Measurements from ENCODE around the gene ZNF74.

Gene ZNF74

DNA sequence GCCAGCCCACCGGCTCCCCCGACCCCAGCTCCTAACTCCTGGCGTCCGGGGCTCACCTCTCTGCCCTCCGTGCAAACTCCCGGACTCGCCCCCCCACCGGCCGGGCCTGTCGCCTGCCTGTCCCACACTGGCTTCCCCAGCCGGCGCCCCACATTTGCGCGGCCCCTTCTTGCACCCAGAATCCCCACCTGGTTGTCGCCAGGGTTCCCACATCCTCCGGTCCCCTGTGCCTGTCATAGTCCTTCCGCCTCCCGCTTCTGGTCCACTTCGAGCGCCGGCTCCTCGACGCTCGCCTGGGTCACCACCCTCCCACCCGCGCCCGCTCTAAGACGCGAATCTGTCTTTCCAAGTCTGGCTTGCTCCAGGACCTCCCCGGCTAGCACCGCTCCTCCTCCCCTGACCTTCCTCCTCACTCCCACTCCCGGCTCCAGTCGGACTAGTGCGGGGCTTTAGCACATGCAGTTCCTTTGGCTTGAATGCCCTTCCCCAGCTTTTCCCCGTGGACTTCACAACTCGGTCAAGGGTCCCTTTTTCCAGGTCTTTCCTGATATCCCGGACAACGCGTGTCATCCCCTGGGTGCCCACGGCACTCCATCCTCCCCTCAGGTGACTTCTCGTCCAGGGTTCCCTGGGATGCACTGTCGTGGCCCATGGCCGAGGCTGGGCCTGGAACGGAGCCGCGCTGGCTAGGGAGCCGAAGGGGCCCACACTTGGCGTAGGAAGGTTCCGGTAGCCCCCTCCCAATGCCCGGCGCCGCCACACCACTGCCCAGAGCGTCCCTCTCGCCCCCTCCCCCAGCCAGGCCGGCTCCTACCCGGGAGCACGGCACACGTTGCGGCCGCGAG is 43.0 kb downstream of the ZNF74 start:
- no CpG with 5 or more reads among the region's 61 CpGs for WGBS, 2 donors (ENCODE audit: extremely low coverage in 2 of 2, insufficient read length in 2 of 2, insufficient replicate concordance in 1 of 2)
- no peak for DNase-seq (ENCODE audit: low spot score)
- peaks cover 0 to 68% (median 22%) of the 10 kb centered on the region in 3 experiments for H3K27me3 ChIP-seq (ENCODE audit: control insufficient read depth in 3 of 3, insufficient read depth in 3 of 3, low read depth in 1 of 3, low read length in 3 of 3)

DNA sequence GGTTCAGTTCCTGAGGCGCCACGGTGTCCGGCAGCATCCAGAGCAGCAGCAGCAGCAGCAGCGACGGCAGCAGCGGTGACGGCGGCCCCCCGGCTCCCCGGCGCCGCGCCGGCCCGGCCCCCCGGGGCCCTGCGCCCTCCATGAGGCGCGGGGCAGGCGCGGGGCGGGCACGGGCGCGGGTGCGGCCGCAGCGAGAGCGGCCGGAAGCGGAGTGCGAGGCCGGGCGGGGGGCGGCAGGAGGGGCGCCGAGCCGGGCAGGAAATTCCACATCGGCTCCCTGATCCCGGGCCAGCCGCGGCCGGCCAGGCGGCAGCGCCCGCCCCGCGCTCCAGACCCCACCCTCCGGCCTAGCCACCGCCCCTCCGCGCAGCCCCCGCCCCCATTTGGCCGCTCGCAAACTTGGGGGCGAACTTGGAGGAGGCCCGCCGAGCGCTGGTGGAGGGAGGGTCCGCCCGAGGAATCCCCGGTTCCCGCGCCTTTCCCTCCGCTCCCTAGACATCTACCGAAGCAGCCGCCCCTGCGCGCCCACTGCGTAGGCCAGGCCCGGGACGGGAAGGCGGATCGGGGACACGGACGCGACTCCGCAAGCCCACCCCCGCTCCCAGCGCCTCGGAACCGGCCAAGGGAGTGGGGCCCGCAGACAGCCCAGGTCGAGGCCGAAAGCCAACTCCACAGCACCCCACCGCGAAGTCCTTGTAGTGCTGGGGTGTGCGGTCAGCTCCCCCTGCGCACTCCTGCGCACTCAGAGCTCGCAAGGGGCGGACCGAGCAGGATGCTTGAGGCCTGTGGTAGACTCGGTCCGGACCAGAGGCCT is 43.9 kb downstream of the ZNF74 start, which contains the start of gene SCARF2:
Gene SCARF2 (minus strand): TSS at position 213 of the 814 bp plus-strand sequence. CDS start 71 bp downstream, at position 142.
- peak within 1 kb of the TSS; percentile 1 for H2BK120ac ChIP-seq (ENCODE audit: low read depth, low read length)

More for the DNA sequence above, 43.0 kb downstream of the ZNF74 start:
- Histone ChIP-seq H3K79me1 (ENCODE audit: low read depth, low read length) (no peaks in the 10 kb centered on the region), H3K27ac (replicated peaks; ENCODE audit: low read length) (no peak overlapping the region), H2BK15ac (ENCODE audit: low read length) (peak overlapping the region; percentile 30), H3K18ac (ENCODE audit: low read length) (peak overlapping the region; percentile 89), H3K9ac (ENCODE audit: low read depth, low read length, poor library complexity) (peak overlapping the region; percentile 88), H4K91ac (ENCODE audit: low read depth, low read length, poor library complexity) (no peak overlapping the region), H3K14ac (ENCODE audit: low read length) (peak overlapping the region; percentile 75), H2AFZ (ENCODE audit: low read length) (peak overlapping the region; percentile 85), H4K8ac (ENCODE audit: low read depth, low read length) (no peak overlapping the region), H3K4me2 (ENCODE audit: insufficient read depth, low read length, poor library complexity, severe bottlenecking) (peak overlapping the region; percentile 95), H3K4me3 (ENCODE audit: low read length in 2 of 2) (peak overlapping the region; percentile 81 to 99), H3K4me1 (ENCODE audit: control insufficient read depth in 2 of 2, insufficient read depth in 1 of 2, low read depth in 1 of 2, low read length in 2 of 2) (peaks cover 12 to 16% of the 10 kb centered on the region in 2 donors), H3K9me3 (replicated peaks in 1 of 2; ENCODE audit: control insufficient read depth in 2 of 2, insufficient read depth in 1 of 2, low read depth in 1 of 2, low read length in 2 of 2) (peaks cover 0 to 4% of the 10 kb centered on the region in 2 donors), H3K4ac (ENCODE audit: low read length) (no peak overlapping the region), H3K23ac (ENCODE audit: low read depth, low read length, poor library complexity) (peak overlapping the region; percentile 50), H2BK12ac (ENCODE audit: low read length) (no peak overlapping the region), H2BK5ac (ENCODE audit: low read length) (no peak overlapping the region), H3K36me3 (replicated peaks in 1 of 2; ENCODE audit: control insufficient read depth in 2 of 2, insufficient read depth in 2 of 2, low read length in 2 of 2) (peaks cover 9 to 43% of the 10 kb centered on the region in 2 donors), H2AK5ac (ENCODE audit: low read depth, low read length) (peak overlapping the region; percentile 59), H2BK120ac (ENCODE audit: low read depth, low read length) (peak overlapping the region; percentile 1)

DNA sequence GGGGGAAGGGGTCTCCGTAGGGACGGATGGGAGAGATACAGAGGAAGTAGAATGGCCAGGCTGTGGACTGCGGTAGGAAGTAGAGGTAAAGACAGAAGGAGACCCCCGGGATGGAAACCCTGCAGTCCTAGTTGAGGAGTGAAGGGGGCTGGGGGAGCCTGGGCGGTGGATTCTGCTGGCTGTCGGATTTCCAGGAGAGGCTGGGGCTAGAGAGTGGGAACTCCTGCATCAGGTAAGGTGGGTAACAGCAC is 44.4 kb downstream of the ZNF74 start:
- Histone ChIP-seq H3K18ac (ENCODE audit: low read length) (peak overlapping the region; percentile 90), H2BK5ac (ENCODE audit: low read length) (no peak overlapping the region), H3K23ac (ENCODE audit: low read depth, low read length, poor library complexity) (peak overlapping the region; percentile 98), H2AFZ (ENCODE audit: low read length) (peak overlapping the region; percentile 99), H2BK120ac (ENCODE audit: low read depth, low read length) (no peak overlapping the region), H3K27ac (replicated peaks; ENCODE audit: low read length) (no peak overlapping the region), H2BK12ac (ENCODE audit: low read length) (no peak overlapping the region), H3K27me3 (ENCODE audit: control insufficient read depth in 3 of 3, insufficient read depth in 3 of 3, low read depth in 1 of 3, low read length in 3 of 3) (peaks cover 0 to 57% (median 20%) of the 10 kb centered on the region in 3 experiments), H3K9ac (ENCODE audit: low read depth, low read length, poor library complexity) (peak overlapping the region; percentile 63), H2AK5ac (ENCODE audit: low read depth, low read length) (no peak overlapping the region), H3K79me1 (ENCODE audit: low read depth, low read length) (no peaks in the 10 kb centered on the region), H3K4ac (ENCODE audit: low read length) (no peak overlapping the region), H2BK15ac (ENCODE audit: low read length) (no peak overlapping the region), H3K4me2 (ENCODE audit: insufficient read depth, low read length, poor library complexity, severe bottlenecking) (peak overlapping the region; percentile 95), H3K4me1 (ENCODE audit: control insufficient read depth in 2 of 2, insufficient read depth in 1 of 2, low read depth in 1 of 2, low read length in 2 of 2) (peaks cover 10 to 16% of the 10 kb centered on the region in 2 donors), H3K14ac (ENCODE audit: low read length) (no peak overlapping the region), H4K8ac (ENCODE audit: low read depth, low read length) (no peak overlapping the region), H3K9me3 (replicated peaks in 1 of 2; ENCODE audit: control insufficient read depth in 2 of 2, insufficient read depth in 1 of 2, low read depth in 1 of 2, low read length in 2 of 2) (peaks cover 0 to 2% of the 10 kb centered on the region in 2 donors), H3K36me3 (replicated peaks in 1 of 2; ENCODE audit: control insufficient read depth in 2 of 2, insufficient read depth in 2 of 2, low read length in 2 of 2) (peaks cover 16 to 46% of the 10 kb centered on the region in 2 donors), H4K91ac (ENCODE audit: low read depth, low read length, poor library complexity) (peak overlapping the region; percentile 41), H3K4me3 (ENCODE audit: low read length in 2 of 2) (peak overlapping the region; percentile 75 to 99)
- DNase-seq (ENCODE audit: low spot score): no peak
- WGBS, 2 donors (ENCODE audit: extremely low coverage in 2 of 2, insufficient read length in 2 of 2, insufficient replicate concordance in 1 of 2): no CpG with 5 or more reads among the region's 6 CpGs

More for the DNA sequence above, 43.9 kb downstream of the ZNF74 start, which contains the start of gene SCARF2:
- peaks cover 10 to 16% of the 10 kb centered on the region in 2 donors for H3K4me1 ChIP-seq (ENCODE audit: control insufficient read depth in 2 of 2, insufficient read depth in 1 of 2, low read depth in 1 of 2, low read length in 2 of 2)
- H3K79me1 ChIP-seq (ENCODE audit: low read depth, low read length): no peaks in the 10 kb centered on the region
- H3K27me3 ChIP-seq (ENCODE audit: control insufficient read depth in 3 of 3, insufficient read depth in 3 of 3, low read depth in 1 of 3, low read length in 3 of 3): peaks cover 0 to 61% (median 20%) of the 10 kb centered on the region in 3 experiments
- H4K91ac ChIP-seq (ENCODE audit: low read depth, low read length, poor library complexity): peak within 1 kb of the TSS; percentile 41
- H3K4me3 ChIP-seq (ENCODE audit: low read length in 2 of 2): peak within 1 kb of the TSS; percentile 81 to 99
- peak within 1 kb of the TSS; percentile 88 for H3K9ac ChIP-seq (ENCODE audit: low read depth, low read length, poor library complexity)
- peak within 1 kb of the TSS; percentile 59 for H2AK5ac ChIP-seq (ENCODE audit: low read depth, low read length)
- no peak within 1 kb of the TSS for H4K8ac ChIP-seq (ENCODE audit: low read depth, low read length)
- peak within 1 kb of the TSS; percentile 99 for H2AFZ ChIP-seq (ENCODE audit: low read length)
- no peak within 1 kb of the TSS for H2BK5ac ChIP-seq (ENCODE audit: low read length)
- H2BK12ac ChIP-seq (ENCODE audit: low read length): no peak within 1 kb of the TSS
- no peak within 1 kb of the TSS for H3K4ac ChIP-seq (ENCODE audit: low read length)
- H3K18ac ChIP-seq (ENCODE audit: low read length): peak within 1 kb of the TSS; percentile 90
- DNase-seq (ENCODE audit: low spot score): peak; percentile 56
- peaks cover 13 to 47% of the 10 kb centered on the region in 2 donors for H3K36me3 ChIP-seq (replicated peaks in 1 of 2; ENCODE audit: control insufficient read depth in 2 of 2, insufficient read depth in 2 of 2, low read length in 2 of 2)
- H2BK15ac ChIP-seq (ENCODE audit: low read length): peak within 1 kb of the TSS; percentile 30
- H3K4me2 ChIP-seq (ENCODE audit: insufficient read depth, low read length, poor library complexity, severe bottlenecking): peak within 1 kb of the TSS; percentile 95
- H3K23ac ChIP-seq (ENCODE audit: low read depth, low read length, poor library complexity): peak within 1 kb of the TSS; percentile 98
- H3K9me3 ChIP-seq (replicated peaks in 1 of 2; ENCODE audit: control insufficient read depth in 2 of 2, insufficient read depth in 1 of 2, low read depth in 1 of 2, low read length in 2 of 2): peaks cover 0 to 2% of the 10 kb centered on the region in 2 donors
- H3K14ac ChIP-seq (ENCODE audit: low read length): peak within 1 kb of the TSS; percentile 75
- WGBS, 2 donors (ENCODE audit: extremely low coverage in 2 of 2, insufficient read length in 2 of 2, insufficient replicate concordance in 1 of 2): no CpG with 5 or more reads among the region's 95 CpGs
- no peak within 1 kb of the TSS for H3K27ac ChIP-seq (replicated peaks; ENCODE audit: low read length)
